NCI-H187 (cell line): ENCODE measurements around the gene RCL1.
"Not testable (repeated sequence)": the region's sequence is repeated elsewhere in the genome, so short reads cannot be mapped to it uniquely, and the experiment has no call there.

ENCODE experiments used
- DNase-seq, 2 experiments: peaks; one replicate each; lab custom pipeline; 2025; lab: John Stamatoyannopoulos, UW

RCL1 gene

DNA sequence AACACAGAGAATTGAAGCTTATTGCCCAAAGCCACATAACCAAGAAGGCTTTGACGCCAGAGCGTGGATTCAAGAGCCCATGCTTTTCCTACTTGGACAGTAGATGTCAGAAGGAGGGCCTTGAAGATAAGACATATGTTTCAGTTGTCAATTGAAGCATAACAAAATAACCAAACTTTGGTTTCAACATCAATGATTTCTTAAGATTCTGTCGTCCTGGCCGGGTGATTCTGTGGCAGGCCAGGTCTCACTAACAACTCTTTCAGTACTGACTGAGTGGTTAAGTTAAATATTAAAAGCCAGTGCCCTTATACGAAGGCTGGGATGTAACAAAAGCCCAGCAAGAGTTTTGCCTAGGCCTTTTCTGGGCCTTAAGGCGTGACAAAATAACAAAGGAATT, 94.0 kb downstream of the RCL1 start:
- no peak for DNase-seq

GRCh38 chr9:4887556-4887955, 94.8 kb downstream of the RCL1 start:
- no peak for DNase-seq

GRCh38 chr9:4890242-4890641, 97.5 kb downstream of the RCL1 start:
- DNase-seq: no peak

- DNase-seq: no peak
These were observed 98.2 kb downstream of the RCL1 start for GRCh38 chr9:4890929-4891328.

DNA sequence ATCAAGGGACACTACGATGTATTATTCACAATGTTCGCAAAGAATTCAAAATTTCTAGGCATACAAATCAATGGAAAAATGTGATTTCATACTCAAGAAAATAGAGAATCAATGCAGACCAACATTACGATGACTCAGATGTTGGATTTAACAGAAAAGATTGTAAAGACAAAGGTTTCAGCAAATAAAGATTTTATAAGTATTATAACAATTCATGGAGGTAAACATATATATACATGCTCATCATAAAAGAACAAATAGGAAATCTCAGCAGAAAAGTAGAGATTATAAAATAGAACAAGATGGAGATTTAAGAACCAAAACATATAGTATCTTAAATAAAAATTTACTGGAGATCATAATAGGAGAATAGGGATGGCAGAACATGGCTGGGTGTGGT, 98.9 kb downstream of the RCL1 start:
- DNase-seq: no peak

DNA sequence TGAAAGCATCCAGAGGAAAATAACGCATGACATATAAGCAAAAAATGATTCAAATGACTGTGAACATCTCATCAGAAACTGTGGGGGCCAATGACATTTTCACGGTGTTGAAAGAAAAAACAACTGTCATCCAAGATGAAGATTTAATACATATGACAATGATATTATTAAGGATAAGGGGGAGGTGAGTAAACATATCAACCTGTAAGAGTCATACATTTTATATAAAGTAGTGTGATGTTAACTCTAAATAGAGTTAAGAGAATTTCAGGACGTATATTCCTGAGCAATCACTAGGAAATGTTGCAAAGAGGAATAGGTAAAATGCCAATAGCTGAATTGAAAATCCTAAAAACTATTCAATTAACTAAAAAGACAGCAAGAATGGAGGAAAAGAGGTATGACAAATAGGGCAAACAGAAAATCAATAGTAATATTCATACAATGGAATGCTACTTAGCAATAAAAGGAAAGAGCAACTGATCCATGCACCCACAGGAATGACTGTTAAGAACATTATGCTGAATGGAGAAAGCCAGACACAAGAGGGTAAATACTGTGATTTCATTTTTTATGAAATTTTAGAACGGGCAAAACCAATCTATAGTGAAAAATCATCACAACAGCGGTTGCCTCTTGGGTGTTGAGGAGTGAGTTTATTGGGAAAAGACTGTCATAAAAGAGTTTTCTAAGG, 99.9 kb downstream of the RCL1 start:
- DNase-seq: no peak

- DNase-seq: no peak
These were observed 101.3 kb downstream of the RCL1 start for GRCh38 chr9:4894076-4894475.

DNA sequence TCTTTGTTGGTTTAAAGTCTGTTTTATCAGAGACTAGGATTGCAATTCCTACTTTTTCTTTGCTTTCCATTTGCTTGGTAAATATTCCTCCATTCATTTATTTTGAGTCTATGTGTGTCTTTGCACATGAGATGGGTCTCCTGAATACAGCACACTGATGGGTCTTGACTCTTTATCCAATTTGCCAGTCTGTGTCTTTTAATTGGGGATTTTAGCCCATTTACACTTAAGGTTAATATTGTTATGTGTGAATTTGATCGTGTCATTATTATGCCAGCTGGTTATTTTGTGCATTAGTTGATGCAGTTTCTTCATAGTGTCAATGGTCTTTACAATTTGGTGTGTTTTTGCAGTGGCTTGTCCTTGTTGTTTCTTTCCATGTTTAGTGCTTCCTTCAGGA, 107.1 kb downstream of the RCL1 start:
- not testable (repeated sequence) for DNase-seq

DNA sequence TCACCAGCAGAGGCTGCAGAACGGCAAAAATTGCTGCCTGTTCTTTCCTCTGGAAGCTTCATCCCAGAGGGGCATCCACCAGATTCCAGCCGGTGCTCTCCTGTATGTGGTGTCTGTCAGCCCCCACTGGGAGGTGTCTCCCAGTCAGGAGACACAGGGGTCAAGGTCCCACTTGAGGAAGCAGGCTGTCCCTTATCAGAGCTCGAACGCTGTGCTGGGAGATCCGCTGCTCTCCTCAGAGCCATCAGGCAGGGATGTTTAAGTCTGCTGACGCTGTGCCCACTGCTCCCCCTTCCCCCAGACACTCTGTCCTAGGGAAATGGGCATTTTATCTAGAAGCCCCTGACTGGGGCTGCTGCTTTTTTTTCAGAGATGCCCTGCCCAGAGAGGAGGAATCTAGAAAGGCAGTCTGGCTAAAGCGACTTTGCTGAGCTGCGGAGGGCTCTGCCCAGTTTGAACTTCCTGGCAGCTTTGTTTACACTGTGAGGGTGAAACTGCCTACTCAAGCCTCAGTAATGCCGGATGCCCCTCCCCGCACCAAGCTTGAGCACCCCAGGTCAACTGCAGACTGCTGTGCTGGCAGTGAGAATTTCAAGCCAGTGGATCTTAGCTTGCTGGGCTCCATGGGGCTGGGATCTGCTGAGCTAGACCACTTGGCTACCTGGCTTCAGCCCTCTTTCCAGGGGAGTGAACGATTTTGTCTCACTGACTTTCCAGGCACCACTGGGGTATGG, 108.8 kb downstream of the RCL1 start:
- not testable (repeated sequence) for DNase-seq

DNA sequence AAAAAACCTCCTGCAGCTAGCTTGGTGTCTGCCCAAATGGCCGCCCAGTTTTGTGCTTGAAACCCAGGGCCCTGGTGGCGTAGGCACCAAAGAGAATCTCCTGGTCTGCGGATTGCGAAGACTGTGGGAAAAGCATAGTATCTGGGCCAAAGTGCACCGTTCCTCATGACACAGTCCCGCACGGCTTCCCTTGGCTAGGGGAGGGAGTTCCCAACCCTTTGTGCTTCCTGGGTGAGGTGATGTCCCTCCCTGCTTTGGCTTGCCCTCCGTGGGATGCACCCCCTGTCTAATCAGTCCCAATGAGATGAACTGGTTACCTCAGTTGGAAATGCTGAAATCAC, 109.4 kb downstream of the RCL1 start:
- DNase-seq: no peak

DNA sequence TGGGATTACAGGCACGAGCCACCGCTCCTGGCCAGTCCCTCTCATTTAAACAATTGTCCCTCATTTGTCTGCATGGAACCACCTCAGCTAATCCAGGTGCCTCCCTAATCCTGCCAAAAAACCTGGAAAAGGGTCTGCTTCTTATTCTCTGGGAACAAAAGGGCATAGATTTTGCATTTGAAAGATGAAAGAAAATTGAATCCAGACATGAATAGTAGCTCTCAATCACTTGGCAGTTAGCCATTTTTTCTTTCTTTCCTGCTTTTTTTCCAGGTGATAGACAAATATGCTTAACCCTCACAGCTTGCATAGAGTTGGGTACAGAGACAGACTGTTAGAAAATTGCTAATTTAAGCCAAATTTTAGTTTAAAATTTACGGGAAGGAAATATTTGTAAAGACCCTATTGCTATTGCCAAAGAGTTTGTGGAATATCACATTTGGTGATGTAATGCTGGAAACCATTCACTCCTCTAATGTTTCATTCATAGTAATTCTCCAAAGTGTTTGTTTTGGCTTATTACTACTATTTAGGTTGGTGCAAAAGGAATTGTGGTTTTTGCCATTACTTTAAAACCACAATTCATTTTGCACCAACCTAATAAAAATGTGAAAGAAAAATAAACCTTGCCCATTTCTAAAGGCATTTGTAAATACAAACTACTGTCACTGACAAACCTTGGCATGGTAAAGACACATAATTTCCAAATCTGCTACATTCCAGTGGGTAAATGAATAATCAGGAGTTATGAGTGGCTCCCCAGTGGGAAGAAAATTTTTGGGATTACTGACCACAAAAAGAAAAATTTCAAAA, 111.8 kb downstream of the RCL1 start:
- no peak for DNase-seq

DNA sequence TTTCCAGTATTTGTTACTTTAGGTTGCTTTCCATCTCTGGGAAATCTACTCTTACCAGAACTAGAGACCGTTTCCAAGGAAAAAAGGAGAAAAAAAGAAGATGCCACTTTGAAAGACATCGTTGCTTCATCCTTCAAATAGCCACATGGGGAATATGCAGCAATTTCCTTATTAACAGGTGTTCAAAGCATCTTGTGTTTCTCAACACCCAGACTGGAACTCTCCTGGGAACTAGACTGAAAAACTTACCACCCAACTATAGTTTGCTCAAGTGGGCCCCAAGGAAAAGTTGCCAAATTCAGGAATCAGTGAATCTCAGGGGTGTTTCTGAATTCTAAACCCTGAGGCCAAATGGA, 112.4 kb downstream of the RCL1 start:
- no peak for DNase-seq
